Measurements from ENCODE around the gene ABHD4. TPM values are rescaled to one million over a fixed set of nuclear protein-coding genes. Genes with fewer than 3 reads are reported as not detected.
"Not testable (repeated sequence)": the region's sequence is repeated elsewhere in the genome, so short reads cannot be mapped to it uniquely, and the experiment has no call there.

Gene ABHD4
- total and polyA plus RNA-seq, 8 donors: 32.4 to 51.0 (median 37.3) TPM

DNA sequence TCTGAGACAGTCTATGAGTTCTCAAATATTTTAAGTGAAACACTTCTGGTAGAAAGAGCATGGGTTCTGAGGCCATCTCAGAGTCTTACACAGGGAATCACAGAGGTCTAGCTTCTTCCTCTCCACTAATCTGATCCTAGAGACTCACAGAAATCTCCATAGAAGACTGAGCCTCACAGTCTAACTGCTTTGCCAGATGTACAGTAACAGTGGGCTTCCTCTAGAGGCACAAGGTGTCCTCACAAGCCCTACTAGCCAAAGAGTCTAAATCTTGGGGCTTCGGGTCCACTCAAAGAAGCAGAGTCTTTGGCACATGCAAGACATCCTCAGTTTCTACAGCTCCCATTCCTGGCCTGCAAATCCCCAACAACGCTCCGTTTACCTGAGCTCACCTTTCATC, 32.0 kb downstream of the ABHD4 start:
- ATAC-seq: no peak
- Histone ChIP-seq H3K27ac (no peak overlapping the region), H3K4me1 (no peaks in the 10 kb centered on the region), H3K27me3 (no peaks in the 10 kb centered on the region), H3K9me3 (peaks cover 0 to 1% of the 10 kb centered on the region in 2 donors), H3K4me3 (no peak overlapping the region), H3K36me3 (no peaks in the 10 kb centered on the region)
- intact Hi-C loops (cut with DNase I): no loop called here
- TF ChIP-seq, protein P1, sequence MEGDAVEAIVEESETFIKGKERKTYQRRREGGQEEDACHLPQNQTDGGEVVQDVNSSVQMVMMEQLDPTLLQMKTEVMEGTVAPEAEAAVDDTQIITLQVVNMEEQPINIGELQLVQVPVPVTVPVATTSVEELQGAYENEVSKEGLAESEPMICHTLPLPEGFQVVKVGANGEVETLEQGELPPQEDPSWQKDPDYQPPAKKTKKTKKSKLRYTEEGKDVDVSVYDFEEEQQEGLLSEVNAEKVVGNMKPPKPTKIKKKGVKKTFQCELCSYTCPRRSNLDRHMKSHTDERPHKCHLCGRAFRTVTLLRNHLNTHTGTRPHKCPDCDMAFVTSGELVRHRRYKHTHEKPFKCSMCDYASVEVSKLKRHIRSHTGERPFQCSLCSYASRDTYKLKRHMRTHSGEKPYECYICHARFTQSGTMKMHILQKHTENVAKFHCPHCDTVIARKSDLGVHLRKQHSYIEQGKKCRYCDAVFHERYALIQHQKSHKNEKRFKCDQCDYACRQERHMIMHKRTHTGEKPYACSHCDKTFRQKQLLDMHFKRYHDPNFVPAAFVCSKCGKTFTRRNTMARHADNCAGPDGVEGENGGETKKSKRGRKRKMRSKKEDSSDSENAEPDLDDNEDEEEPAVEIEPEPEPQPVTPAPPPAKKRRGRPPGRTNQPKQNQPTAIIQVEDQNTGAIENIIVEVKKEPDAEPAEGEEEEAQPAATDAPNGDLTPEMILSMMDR (IDR thresholded peaks at IDR 0.05): no peak
- no peak for DNase-seq

DNA sequence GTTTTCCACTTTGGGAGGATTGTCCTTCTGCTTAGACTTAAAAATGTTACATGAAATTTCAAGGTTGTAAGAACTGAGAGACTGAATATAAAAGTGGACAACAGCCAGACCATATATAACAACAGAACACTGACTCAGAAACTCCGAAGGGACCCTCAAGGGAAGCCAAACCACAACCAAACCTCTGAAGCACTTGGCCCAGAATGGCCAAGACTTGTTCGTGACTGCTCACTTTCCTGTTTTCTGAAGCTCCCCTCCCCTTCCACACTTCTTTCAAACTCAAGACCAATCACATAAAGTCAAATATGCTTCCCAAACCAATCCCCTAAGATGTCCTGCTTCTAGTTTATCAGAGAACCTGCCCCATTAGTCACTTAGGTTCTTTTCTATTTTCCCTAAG, 32.4 kb downstream of the ABHD4 start:
- TF ChIP-seq, protein P1 (IDR thresholded peaks at IDR 0.05): no peak
- ATAC-seq (no peak), DNase-seq (no peak)
- no peaks in the 10 kb centered on the region for H3K27me3 ChIP-seq
- no peak overlapping the region for H3K27ac ChIP-seq
- no peaks in the 10 kb centered on the region for H3K36me3 ChIP-seq
- H3K9me3 ChIP-seq: peaks cover 0 to 1% of the 10 kb centered on the region in 2 donors
- intact Hi-C loops (cut with DNase I): no loop called here
- no peaks in the 10 kb centered on the region for H3K4me1 ChIP-seq
- H3K4me3 ChIP-seq: no peak overlapping the region

DNA sequence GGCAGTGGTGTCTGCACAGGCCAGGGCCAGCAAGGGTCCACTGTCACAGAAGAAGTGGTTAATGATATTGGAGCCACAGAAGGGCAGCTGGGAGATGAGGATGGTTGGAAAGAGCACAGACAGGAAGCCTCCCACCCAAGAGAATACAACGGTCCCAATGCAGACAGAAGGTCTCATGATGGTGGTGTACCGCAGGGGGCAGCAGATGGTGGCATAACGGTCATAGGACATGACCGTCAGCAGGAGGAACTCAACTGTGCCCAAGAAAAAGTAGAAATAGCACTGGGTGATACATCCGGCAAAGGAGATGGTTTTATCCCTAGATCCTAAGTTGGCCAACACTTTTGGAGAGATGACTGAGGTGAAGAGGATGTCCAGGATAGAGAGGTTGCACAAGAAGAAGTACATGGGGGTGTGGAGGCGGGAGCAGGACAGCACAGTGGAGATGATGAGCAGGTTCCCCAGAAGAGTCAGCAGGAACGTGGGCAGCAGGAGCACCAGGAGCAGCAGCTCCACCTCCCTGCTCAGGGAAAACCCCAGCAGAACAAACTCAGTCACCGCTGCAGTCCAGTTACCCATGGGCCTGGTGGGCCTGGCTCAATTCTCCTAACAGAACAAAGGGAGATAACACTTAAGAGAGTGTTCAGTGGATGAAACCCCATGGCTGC, 36.3 kb downstream of the ABHD4 start:
- no peaks in the 10 kb centered on the region for H3K36me3 ChIP-seq
- DNase-seq (no peak), ATAC-seq (no peak)
- H3K27ac ChIP-seq: no peak overlapping the region
- no peaks in the 10 kb centered on the region for H3K4me1 ChIP-seq
- H3K27me3 ChIP-seq: no peaks in the 10 kb centered on the region
- H3K4me3 ChIP-seq: no peak overlapping the region
- H3K9me3 ChIP-seq: peaks cover 0 to 1% of the 10 kb centered on the region in 2 donors
- TF ChIP-seq, protein P1 (IDR thresholded peaks at IDR 0.05): no peak
- intact Hi-C loops (cut with DNase I): no loop called here

- H3K4me3 ChIP-seq; ATAC-seq; H3K27me3 ChIP-seq; H3K27ac ChIP-seq; H3K9me3 ChIP-seq; intact Hi-C loops (cut with DNase I); H3K4me1 ChIP-seq; H3K36me3 ChIP-seq; DNase-seq: not testable (repeated sequence)
Observed at GRCh38 chr14:22635980-22636379, 37.9 kb downstream of the ABHD4 start.

GRCh38 chr14:22640192-22640591, 42.1 kb downstream of the ABHD4 start:
- no peaks in the 10 kb centered on the region for H3K36me3 ChIP-seq
- no peak overlapping the region for H3K27ac ChIP-seq
- ATAC-seq: no peak
- H3K4me1 ChIP-seq: no peaks in the 10 kb centered on the region
- TF ChIP-seq, protein P1 (IDR thresholded peaks at IDR 0.05): no peak
- no peak overlapping the region for H3K4me3 ChIP-seq
- DNase-seq: no peak
- H3K9me3 ChIP-seq: no peaks in the 10 kb centered on the region
- intact Hi-C loops (cut with DNase I): no loop called here
- no peaks in the 10 kb centered on the region for H3K27me3 ChIP-seq

DNA sequence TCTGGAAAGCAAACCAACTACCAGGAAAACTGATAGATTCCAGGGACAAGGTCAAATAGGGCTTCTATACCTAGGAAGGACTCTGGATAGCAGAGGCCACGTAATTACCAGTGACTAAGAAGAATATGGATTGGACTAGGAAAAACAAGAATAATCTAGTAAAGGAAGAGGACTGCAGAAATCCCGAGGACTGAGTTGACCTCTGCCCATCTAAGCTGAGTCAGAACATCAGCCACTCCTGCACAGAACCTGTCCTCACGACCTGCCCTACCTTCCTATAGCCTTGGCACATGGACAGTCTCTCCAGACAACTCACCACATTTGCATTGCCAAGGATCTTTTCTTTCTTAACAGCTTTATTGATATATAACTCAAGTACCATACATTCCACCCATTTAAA, 43.7 kb downstream of the ABHD4 start:
- Histone ChIP-seq H3K4me3 (no peak overlapping the region), H3K4me1 (peaks cover 0 to 4% of the 10 kb centered on the region in 2 donors), H3K36me3 (no peaks in the 10 kb centered on the region), H3K9me3 (no peaks in the 10 kb centered on the region), H3K27ac (no peak overlapping the region), H3K27me3 (no peaks in the 10 kb centered on the region)
- TF ChIP-seq, protein P1 (IDR thresholded peaks at IDR 0.05): no peak
- intact Hi-C loops (cut with DNase I): no loop called here
- DNase-seq: no peak
- no peak for ATAC-seq

Measured in left lung (tissue), 10 donors.